SJCRH30 (cell line): ENCODE measurements around the gene TTC13. TPM values are rescaled to one million over a fixed set of nuclear protein-coding genes. Genes with fewer than 3 reads are reported as not detected.
A peak's percentile ranks its signal among the peaks of the same experiment; 100 is the strongest.

Experiments
- DNase-seq, 2 experiments: peaks; one replicate each; pipeline ENCODE4 v3.0.0-alpha.2; 2015 to 2020
- H3K27ac ChIP-seq: fragments of 250-450 bp; sonication (Bioruptor Pico); 2 replicates; pipeline ENCODE4 v1.5.1; 2020; ENCODE audit warnings: mild to moderate bottlenecking, moderate library complexity
- H3K27me3 ChIP-seq: fragments of 250-450 bp; sonication (Bioruptor Pico); 2 replicates; pipeline ENCODE4 v1.5.1; 2020; ENCODE audit warnings: mild to moderate bottlenecking, moderate library complexity
- H3K36me3 ChIP-seq: fragments of 250-450 bp; sonication (Bioruptor Pico); 2 replicates; pipeline ENCODE4 v1.5.1; 2020; ENCODE audit warnings: mild to moderate bottlenecking, moderate library complexity
- H3K4me1 ChIP-seq: fragments of 250-450 bp; sonication (Bioruptor Pico); 2 replicates; pipeline ENCODE4 v1.5.1; 2020; ENCODE audit warnings: mild to moderate bottlenecking, moderate library complexity
- H3K4me3 ChIP-seq: fragments of 250-450 bp; sonication (Bioruptor Pico); 2 replicates; pipeline ENCODE4 v1.5.1; 2020; ENCODE audit warnings: mild to moderate bottlenecking, moderate library complexity
- H3K9me3 ChIP-seq: fragments of 250-450 bp; sonication (Bioruptor Pico); replicated peaks from 2 replicates; pipeline ENCODE4 v1.5.1; 2020; ENCODE audit warnings: mild to moderate bottlenecking, moderate library complexity
- total RNA-seq: library from RNA; depleted of rRNA; stranded (reverse); fragments of >200 nt; shearing (Covaris generic); gene quantifications from 2 replicates; pipeline ENCODE4 v1.2.3, GENCODE V29; 2014

TTC13 gene
- total RNA-seq, 1 experiment from 2014 or later: 16.4 TPM

DNA sequence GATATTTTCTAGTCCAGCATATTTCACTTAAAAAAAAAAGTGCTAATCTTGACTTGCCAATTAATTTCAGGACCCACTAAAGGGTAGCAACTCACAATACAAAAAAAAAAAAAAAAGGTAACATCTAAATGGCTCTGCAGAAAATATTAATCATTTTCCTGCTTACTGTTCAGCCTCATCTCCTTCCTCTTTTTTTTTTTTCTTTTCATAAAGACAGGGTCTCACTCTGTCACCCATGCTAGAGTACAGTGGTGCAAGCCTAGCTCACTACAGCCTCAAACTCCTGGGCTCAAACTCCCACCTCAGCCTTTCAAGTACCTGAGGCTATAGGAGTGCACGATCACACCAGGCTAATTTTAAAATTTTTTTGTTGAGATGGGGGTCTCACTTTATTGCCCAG is 30.4 kb downstream of the TTC13 start:
- H3K4me3 ChIP-seq: no peak overlapping the region
- H3K9me3 ChIP-seq: no peaks in the 10 kb centered on the region; the same call in 1 of the 2 replicates
- no peak for DNase-seq
- H3K36me3 ChIP-seq: 0 out of 2 replicates have a peak, but pooled peaks cover 6% of the 10 kb centered on the region
- H3K27me3 ChIP-seq: no peaks in the 10 kb centered on the region
- no peaks in the 10 kb centered on the region for H3K4me1 ChIP-seq
- no peak overlapping the region for H3K27ac ChIP-seq

DNA sequence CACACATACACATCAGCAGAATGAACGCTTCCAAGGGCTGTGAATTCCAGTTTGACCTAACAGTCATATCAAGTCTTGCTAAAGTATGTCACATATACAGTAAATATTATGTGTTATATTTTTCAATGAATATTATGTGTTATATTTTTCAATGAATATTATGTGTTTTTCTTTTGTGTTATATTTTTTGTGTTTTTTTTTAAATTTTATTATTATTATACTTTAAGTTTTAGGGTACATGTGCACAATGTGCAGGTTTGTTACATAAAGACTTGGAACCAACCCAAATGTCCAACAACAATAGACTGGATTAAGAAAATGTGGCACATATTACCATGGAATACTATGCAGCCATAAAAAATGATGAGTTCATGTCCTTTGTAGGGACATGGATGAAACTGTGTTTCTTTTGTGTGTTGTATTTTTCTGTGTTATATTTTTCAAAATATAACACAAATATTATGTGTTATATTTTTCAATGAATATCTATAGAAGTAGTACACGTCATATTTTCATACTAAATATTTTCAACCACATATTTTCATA is 35.5 kb downstream of the TTC13 start:
- 0 out of 2 replicates have a peak, but pooled peaks cover 7% of the 10 kb centered on the region for H3K36me3 ChIP-seq

DNA sequence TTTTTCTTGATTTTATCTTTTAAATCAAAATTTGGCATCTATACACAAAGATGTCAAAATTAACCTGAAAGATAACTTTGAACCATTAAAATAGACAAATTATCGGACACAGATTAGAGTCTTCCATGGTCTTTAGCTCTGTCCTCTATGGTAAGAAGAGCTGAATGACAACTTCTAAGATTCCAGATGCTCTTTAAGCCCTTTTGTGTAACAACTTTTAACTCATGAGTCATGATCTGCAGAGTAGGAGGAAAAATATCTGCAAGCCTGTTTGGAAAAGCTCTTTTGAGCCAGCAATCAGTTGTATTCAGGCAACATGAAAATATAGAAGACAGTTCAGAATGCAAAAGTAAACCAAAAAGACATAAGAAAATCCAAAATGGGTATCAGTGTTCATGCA is 37.8 kb downstream of the TTC13 start:
- Histone ChIP-seq H3K36me3 (0 out of 2 replicates have a peak, but pooled peaks cover 7% of the 10 kb centered on the region), H3K4me1 (no peaks in the 10 kb centered on the region), H3K27ac (no peak overlapping the region), H3K4me3 (no peak overlapping the region), H3K27me3 (no peaks in the 10 kb centered on the region), H3K9me3 (no peaks in the 10 kb centered on the region; the same call in 1 of the 2 replicates)
- no peak for DNase-seq

More for the DNA sequence above, 35.5 kb downstream of the TTC13 start:
- H3K9me3 ChIP-seq: no peaks in the 10 kb centered on the region; the same call in 1 of the 2 replicates
- no peaks in the 10 kb centered on the region for H3K4me1 ChIP-seq
- no peaks in the 10 kb centered on the region for H3K27me3 ChIP-seq
- no peak for DNase-seq
- no peak overlapping the region for H3K4me3 ChIP-seq
- no peak overlapping the region for H3K27ac ChIP-seq

DNA sequence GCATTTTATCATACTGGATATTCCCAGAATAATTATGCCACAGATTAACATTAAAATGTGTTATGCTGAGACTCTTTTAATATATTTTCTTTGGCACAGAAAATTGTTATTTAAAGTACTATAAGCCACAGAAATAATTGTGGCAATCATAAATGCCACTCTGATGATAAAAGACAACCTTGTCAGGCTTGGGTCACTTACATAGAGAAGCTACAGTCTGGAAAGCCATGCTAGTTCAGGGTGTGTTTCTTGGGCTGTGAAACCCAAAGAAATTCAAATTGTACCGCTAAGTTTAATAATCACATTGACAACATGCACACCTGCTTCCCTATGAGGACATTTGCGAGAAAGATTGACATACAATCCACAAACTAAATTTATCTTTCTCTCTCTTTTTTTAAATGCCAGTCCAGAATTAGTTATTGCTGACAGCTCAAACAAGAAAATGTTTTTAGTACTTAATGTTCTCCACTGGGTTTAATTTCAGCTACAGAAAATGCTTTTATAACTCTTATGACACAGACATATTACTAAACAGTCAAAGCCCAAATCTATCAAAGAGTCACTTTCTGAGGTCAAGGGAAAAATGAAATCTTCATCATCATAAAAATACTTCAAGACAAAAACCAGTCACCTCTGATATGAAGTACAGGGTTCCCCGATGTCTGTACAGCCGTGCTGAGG is 38.7 kb downstream of the TTC13 start:
- Histone ChIP-seq H3K27ac (no peak overlapping the region), H3K4me3 (no peak overlapping the region), H3K4me1 (no peaks in the 10 kb centered on the region), H3K36me3 (0 out of 2 replicates have a peak, but pooled peaks cover 7% of the 10 kb centered on the region), H3K27me3 (no peaks in the 10 kb centered on the region), H3K9me3 (no peaks in the 10 kb centered on the region; the same call in 1 of the 2 replicates)
- DNase-seq: no peak

DNA sequence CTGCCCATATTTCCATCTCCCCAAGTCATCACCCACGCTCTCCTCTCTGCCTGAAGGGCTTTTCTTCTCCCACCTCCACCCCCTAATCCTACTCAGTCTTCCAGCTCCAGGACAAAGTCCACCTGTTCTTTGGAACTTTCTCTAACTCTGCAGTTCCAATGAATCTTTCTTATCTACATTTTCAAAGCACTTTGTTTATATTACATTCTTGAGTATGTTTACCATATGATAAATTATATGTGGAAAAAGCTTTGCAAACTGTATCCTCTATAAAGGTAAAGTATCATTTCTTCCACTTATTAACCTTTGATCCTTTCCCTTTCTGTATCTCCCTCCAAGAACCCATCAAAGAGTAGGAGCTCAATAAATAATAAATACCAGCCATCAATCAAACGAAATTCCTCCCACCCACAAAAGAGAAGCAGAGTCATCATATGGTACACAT is 39.7 kb downstream of the TTC13 start:
- no peaks in the 10 kb centered on the region; the same call in 1 of the 2 replicates for H3K9me3 ChIP-seq
- no peaks in the 10 kb centered on the region for H3K27me3 ChIP-seq
- no peaks in the 10 kb centered on the region for H3K4me1 ChIP-seq
- DNase-seq: no peak
- H3K36me3 ChIP-seq: 0 out of 2 replicates have a peak, but pooled peaks cover 3% of the 10 kb centered on the region
- H3K27ac ChIP-seq: no peak overlapping the region
- H3K4me3 ChIP-seq: no peak overlapping the region

DNA sequence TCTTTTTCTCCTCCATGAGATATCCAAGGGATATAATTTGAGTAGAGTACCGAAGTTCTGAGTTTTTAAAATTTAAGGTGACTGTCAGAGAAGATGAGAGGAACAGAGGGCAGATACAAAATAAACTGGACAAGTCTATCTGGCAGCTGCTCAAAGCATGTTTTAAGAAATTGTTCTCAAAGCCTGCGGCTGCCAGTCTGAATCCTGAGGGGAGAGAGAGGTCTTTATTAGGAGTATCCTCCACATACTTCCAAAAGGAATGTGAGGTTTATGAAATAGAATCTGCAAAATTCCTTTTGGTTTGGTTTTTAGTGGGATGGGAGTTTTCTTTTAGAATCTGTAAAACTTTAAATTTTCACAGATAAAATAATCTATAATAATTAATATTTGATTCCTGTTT is 41.3 kb downstream of the TTC13 start:
- H3K27me3 ChIP-seq: no peaks in the 10 kb centered on the region
- H3K4me1 ChIP-seq: no peaks in the 10 kb centered on the region
- H3K4me3 ChIP-seq: no peak overlapping the region
- no peaks in the 10 kb centered on the region for H3K9me3 ChIP-seq
- H3K27ac ChIP-seq: no peak overlapping the region
- no peaks in the 10 kb centered on the region for H3K36me3 ChIP-seq
- no peak for DNase-seq

DNA sequence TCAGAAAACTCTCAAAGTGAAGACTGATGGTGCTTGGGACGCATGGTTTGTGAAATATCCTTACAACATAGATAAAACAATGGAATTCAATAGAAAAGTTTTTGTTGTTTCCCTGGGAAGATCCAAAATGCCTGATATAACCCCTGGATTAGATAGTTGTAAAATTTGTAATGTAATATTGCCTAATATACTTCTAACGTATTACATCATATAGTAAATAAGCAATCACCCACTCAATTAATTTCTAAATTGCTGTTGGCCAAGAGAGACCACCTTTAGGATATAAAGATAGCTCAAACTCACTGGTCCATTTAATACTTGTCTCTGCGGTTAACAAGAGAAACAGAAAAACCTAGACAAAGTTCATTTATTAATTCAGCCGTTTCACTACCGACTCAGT is 42.2 kb downstream of the TTC13 start:
- no peaks in the 10 kb centered on the region for H3K36me3 ChIP-seq
- no peaks in the 10 kb centered on the region for H3K4me1 ChIP-seq
- no peaks in the 10 kb centered on the region for H3K27me3 ChIP-seq
- DNase-seq: no peak
- no peak overlapping the region for H3K4me3 ChIP-seq
- no peak overlapping the region for H3K27ac ChIP-seq
- H3K9me3 ChIP-seq: no peaks in the 10 kb centered on the region

DNA sequence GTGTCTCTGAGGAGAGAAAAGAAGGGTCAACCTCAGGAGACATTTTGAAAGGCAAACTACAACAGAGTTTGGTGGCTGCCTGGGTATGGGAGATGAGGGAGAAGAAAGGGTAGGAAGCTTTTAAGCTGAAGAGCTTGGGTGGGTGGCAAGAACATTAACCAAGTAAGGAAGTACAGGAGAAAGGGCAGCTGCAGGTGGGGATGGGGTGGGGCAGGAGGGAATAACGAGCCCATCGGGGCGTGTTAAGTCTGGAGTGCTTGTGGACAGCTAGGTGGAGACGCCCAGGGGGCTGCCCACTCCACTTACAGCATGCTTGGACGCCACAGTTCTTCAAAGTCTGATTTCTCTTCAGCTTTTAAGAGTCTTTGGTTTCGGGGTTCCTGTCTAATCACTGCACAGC is 42.8 kb downstream of the TTC13 start:
- Histone ChIP-seq H3K27me3 (no peaks in the 10 kb centered on the region), H3K4me1 (no peaks in the 10 kb centered on the region), H3K4me3 (no peak overlapping the region), H3K9me3 (no peaks in the 10 kb centered on the region), H3K36me3 (no peaks in the 10 kb centered on the region), H3K27ac (no peak overlapping the region)
- DNase-seq: no peak

DNA sequence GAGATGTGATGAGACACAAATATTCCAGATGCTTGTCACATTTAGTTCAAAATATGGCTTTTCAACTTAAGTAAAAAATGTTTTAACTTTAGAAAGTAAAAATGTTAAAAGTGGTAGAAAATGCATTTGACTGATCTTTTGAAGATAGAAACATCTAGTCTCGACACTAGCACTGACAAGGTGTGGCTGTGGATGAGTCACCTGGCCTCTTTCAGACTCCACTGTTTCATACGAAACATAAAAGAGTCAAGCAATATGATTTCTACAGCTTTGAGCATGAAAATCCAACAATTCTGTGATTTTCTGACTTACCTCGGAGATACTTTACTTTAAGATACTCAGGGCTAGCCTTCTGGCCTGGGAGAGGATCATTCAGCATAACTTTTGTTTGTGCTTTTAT is 47.7 kb downstream of the TTC13 start:
- H3K27ac ChIP-seq: no peak overlapping the region
- no peaks in the 10 kb centered on the region for H3K9me3 ChIP-seq
- DNase-seq: no peak
- no peaks in the 10 kb centered on the region for H3K4me1 ChIP-seq
- peaks cover 7% of the 10 kb centered on the region; the same call in 1 of the 2 replicates for H3K36me3 ChIP-seq
- no peak overlapping the region for H3K4me3 ChIP-seq
- H3K27me3 ChIP-seq: no peaks in the 10 kb centered on the region

DNA sequence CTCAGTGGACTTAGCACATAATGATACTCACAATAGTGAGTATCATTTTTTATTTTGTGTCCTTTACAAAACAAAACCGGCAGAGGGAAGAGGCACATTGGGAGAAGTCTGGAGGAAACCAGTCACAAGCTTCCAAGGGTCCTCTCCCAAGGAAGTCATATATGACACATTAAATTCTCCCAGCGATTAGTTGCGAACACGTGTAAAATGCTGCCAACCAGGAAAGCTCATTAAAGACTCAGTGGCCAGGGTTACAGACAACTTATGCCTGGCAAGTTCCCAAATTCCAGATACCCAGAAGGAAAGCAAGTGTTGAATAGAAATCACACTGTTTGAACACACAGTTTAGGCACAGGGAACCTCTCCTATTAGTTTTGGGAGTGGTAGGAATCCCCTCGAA is 52.5 kb downstream of the TTC13 start:
- H3K9me3 ChIP-seq: no peaks in the 10 kb centered on the region
- H3K4me3 ChIP-seq: no peak overlapping the region
- no peaks in the 10 kb centered on the region for H3K4me1 ChIP-seq
- no peak for DNase-seq
- H3K27me3 ChIP-seq: no peaks in the 10 kb centered on the region
- peaks cover 7% of the 10 kb centered on the region; the same call in 1 of the 2 replicates for H3K36me3 ChIP-seq
- no peak overlapping the region for H3K27ac ChIP-seq

DNA sequence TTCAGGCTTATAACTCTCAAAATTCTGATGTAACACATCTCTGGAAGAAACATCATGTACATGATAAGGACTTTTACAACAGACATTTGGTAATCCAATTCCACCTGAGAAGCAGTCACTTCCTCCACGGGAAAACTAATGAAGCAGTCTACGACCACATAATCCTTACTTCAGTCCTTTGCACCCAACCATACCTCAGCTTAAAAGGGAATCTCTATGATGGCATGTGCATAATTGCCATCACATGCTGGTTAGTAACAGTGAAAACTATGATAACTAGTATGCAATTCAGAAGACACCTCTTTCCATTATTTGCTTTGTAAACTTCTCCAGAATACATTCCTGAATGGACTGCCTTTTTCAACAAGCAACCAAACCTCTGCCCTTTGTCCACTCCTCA is 53.1 kb downstream of the TTC13 start:
- H3K36me3 ChIP-seq: peaks cover 7% of the 10 kb centered on the region; the same call in 1 of the 2 replicates
- H3K27me3 ChIP-seq: no peaks in the 10 kb centered on the region
- H3K27ac ChIP-seq: no peak overlapping the region
- DNase-seq: no peak
- no peaks in the 10 kb centered on the region for H3K4me1 ChIP-seq
- H3K9me3 ChIP-seq: no peaks in the 10 kb centered on the region
- H3K4me3 ChIP-seq: no peak overlapping the region

DNA sequence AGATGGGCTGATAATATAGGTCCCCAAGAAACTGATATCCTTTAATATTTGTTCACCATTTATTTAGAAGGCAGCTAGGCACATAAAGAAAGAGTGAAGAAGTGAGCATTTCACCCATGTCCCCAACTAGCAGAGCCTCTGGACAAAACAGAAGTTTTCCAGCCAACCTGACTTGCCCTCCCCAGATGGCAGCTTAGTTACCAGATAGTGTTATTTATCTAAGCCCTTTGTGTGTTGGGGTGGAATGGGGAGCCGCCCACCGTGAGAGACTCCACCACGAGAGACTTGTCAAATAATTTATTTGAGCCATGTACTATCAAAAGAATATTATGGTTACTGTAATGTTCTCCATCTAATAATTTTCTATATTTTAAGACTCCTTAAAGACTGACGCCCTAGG is 55.5 kb downstream of the TTC13 start:
- no peak for DNase-seq
- Histone ChIP-seq H3K4me3 (no peak overlapping the region), H3K4me1 (no peaks in the 10 kb centered on the region), H3K27ac (no peak overlapping the region), H3K9me3 (no peaks in the 10 kb centered on the region), H3K27me3 (no peaks in the 10 kb centered on the region), H3K36me3 (peaks cover 4% of the 10 kb centered on the region; the same call in 1 of the 2 replicates)

DNA sequence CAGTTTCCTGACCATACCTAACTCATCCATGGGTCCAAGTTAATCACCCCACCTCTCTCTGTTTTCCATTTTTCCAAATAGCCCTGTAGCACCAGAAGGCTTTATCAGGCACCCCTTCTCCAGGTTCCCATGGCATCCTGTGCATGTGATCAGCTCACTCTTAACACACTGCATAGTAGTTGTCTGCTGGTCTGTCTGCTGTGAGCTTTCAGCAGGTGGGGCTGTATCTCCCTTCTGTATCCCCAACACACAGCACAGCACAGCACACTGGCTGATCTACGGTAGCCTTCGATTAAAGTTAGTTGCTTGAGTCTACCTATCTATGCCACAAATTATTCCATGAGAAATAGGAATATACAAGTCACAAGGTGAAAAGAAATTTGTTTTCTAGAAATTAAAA is 56.0 kb downstream of the TTC13 start:
- H3K4me3 ChIP-seq: no peak overlapping the region
- H3K4me1 ChIP-seq: no peaks in the 10 kb centered on the region
- DNase-seq: peak in 1 of 2 experiments; percentile 13
- H3K27me3 ChIP-seq: no peaks in the 10 kb centered on the region
- H3K27ac ChIP-seq: no peak overlapping the region
- H3K36me3 ChIP-seq: no peaks in the 10 kb centered on the region
- no peaks in the 10 kb centered on the region for H3K9me3 ChIP-seq

DNA sequence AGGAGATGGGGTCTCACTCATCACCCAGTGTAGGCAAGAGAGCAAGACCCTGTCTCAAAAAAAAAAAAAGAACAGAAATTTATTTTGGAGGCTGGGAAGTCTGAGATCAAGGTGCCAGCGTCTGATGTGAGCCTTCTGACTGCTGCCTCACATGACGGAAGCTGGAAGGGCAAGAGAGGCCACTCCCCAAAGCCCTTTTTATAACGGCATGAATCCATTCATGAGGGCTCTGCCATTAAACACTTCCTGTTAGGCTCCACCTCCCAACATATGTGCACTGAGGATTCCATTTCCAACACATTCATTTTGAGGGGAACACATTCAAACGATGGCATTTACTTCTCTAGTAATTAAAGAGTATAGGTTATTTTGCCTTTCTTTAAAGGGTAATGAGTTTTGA is 59.5 kb downstream of the TTC13 start:
- Histone ChIP-seq H3K27ac (no peak overlapping the region), H3K4me1 (no peaks in the 10 kb centered on the region), H3K4me3 (no peak overlapping the region), H3K27me3 (no peaks in the 10 kb centered on the region), H3K9me3 (no peaks in the 10 kb centered on the region), H3K36me3 (no peaks in the 10 kb centered on the region)
- no peak for DNase-seq

DNA sequence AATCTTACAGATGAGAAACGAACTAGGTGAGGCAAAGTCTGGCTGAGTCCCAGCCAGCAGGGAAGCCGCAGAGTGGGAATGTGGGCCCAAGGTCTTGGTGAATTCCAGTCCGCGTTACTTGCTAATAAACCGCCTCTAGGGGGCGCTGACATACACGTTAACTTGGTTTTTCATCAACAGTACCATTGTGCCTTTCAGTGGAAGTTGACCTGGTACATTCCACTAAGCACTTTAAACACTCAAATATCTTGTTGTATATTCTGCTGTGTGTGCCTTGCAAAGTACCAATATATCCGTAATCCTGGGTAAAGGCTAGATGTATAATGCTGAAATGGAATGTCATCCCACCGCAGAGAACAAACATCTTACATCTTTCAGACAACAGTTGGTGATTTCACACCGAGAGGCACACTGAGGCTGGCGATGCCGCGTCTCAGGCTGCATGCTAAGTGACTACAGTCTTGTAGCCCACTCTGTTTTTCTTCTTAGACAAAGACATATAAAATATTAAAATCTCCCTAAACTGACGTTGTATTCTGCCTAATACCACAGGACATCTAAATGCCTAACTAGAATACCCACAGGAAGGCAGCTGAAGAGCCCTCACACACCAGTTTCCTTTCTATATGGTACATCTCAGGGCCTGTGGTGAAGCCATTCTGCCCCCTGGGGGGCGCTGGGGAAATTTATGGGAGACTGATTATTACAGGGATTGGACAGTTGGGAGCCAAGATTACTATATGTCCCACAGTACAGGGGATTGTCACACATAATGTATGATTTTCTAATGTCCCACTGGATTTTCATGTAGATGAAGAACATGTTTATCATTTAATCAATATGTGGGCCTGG is 61.2 kb downstream of the TTC13 start:
- Histone ChIP-seq H3K27ac (no peak overlapping the region), H3K4me3 (no peak overlapping the region), H3K36me3 (0 out of 2 replicates have a peak, but pooled peaks cover under 1% of the 10 kb centered on the region), H3K27me3 (no peaks in the 10 kb centered on the region), H3K9me3 (no peaks in the 10 kb centered on the region), H3K4me1 (no peaks in the 10 kb centered on the region)
- DNase-seq: peak; percentile 72 to 90
